ENCODE results near the gene NMRAL1. TPM values are rescaled to one million over a fixed set of nuclear protein-coding genes. Genes with fewer than 3 reads are reported as not detected.

NMRAL1 gene
- total RNA-seq, 1 donor from 2014 or later, result 24.9 TPM

GRCh38 chr16:4475880-4476788 lies 1.7 kb upstream of the NMRAL1 start, which contains the start of gene HMOX2:
Gene HMOX2, plus strand, starts transcription at chr16:4476398. Its CDS starts 29,127 bp downstream, at chr16:4505525.
- intact Hi-C loops (cut with DNase I), result no loop called here
- DNase-seq (peak; percentile 96), ATAC-seq (ENCODE audit: poor library complexity) (peak; percentile 96)

DNA sequence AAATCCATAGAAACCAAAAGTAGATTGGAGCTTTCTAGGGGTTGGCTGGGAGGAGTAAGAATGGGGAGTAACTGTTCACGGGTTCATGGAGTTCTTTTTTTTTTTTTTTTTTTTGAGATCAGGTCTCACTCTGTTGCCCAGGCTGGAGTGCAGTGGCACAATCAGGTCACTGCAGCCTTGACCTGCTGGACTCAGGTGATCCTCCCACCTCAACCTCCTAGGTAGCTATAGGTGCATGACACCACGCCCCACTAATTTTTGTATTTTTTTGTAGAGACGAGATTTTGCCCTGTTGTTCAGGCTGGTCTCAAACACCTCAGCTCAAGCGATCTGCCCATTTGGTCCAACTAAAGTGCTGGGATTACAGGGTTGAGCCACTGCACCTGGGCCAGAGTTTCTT lies 1.5 kb downstream of the NMRAL1 start:
- intact Hi-C loops (cut with DNase I), result no loop called here
- ATAC-seq (ENCODE audit: poor library complexity), result no peak
- DNase-seq, result no peak

- no peak for DNase-seq
- intact Hi-C loops (cut with DNase I), result no loop called here
- no peak for ATAC-seq (ENCODE audit: poor library complexity)
Observed at GRCh38 chr16:4471869-4472268, 2.6 kb downstream of the NMRAL1 start.

DNA sequence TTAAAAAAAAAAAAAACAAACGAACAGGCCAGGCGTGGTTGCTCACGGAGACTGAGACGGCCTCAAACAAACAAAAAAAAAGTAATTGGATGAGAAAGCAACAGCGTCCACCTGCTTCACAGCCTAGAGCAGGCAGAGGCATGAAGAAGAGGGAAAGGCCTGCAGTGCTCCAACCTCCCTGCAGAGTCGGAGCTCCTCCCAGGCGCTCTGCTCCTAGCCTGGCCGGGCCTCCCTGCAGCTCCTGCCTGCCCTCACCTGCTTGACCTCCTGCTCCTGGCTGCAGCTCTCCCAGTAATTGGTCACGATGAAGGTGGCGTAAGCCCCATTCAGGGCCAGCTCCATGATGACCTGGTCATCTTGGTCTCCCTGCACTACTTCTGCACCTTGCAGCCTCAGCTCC lies 5.5 kb downstream of the NMRAL1 start:
- no peak for ATAC-seq (ENCODE audit: poor library complexity)
- DNase-seq, result no peak
- intact Hi-C loops (cut with DNase I), result no loop called here

DNA sequence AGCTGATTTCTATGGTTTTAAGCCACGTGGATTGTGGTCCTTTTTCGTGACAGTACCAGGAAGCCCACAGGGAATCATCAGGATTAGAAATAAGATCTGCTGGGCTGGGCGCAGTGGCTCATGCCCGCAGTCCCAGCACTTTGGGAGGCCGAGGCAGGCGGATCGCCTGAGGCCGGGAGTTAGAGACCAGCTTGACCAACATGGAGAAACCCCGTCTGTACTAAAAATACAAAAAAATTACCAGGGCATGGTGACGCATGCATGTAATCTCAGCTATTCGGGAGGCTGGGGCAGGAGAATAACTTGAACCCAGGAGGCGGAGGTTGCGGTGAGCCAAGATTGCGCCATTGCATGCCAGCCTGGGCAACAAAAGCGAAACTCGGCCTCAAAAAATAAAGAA lies 6.5 kb downstream of the NMRAL1 start:
- no peak for ATAC-seq (ENCODE audit: poor library complexity)
- intact Hi-C loops (cut with DNase I), result no loop called here
- DNase-seq, result no peak

DNA sequence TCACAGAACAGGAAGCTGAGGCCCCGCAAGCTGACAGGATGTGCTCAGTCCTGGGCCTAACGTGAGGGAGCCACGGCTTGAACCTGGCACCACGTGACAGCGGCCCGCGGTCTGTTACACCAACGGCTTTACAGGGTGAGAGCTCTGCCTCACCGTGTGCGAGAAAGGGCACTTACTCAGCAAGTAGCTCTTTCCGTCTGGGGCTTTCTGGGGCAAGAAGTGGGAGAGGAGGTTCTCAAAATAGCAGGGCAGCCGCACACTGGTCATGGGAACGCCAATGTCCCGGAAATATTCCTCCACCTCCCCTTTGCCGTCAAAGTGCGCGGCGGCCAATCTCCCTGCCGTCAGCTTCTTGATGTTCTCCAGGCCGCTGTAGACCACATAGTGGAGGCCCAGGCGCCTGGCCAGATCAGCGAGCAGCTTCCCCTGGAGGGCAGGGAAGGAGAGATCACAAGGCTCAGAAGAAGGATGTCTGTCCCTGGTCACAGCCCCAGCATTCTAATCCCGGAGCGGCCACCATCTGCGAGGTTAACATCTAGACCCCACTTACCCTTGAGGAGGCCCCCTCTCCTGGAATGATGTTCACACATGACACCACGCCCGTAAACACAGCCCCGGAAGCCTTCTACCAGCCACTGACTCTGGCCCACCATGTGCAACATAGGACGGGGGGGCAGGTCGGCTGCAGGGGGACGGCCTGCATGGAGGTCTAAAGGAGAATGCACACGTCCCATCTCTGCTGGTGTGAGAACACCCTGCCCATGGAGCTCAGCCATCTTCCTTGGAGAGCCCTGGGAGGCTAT lies 8.2 kb downstream of the NMRAL1 start:
- intact Hi-C loops (cut with DNase I), result no loop called here
- ATAC-seq (ENCODE audit: poor library complexity) (peak; percentile 84), DNase-seq (peak; percentile 83)

DNA sequence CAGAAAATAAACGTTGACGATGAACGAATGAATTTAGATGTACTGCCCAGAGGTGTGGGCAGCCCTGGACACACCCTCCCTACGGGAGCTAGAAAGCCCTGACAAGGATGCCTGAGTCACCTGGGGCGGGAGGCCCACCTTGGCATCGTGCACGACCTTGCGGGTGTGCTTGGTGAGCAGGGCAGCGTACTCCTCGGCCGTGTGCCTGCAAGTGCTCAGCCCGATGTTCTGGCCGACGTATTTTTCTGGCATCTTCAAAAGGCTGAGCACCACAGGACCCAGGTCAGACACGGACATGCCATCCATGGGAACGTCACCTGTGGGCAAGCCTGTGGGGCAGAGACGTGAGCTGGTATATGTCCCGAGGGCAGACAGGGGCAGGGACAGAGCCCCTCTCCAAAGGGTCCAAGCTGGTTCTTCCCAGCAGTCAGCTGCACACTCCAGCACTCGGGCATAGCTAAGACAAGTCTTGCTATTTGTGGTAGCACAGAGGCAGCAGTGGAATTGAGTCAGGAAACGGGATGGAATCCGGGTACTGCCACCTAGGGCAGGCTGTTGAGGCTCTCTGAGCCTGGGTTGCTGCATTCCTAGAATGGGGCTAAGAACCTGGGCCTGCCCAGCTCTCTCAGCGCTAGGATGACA lies 10.8 kb downstream of the NMRAL1 start:
- DNase-seq (no peak), ATAC-seq (ENCODE audit: poor library complexity) (no peak)
- intact Hi-C loops (cut with DNase I), result no loop called here

GRCh38 chr16:4461250-4462085 lies 13.0 kb downstream of the NMRAL1 start:
- intact Hi-C loops (cut with DNase I), result no loop called here
- no peak for ATAC-seq (ENCODE audit: poor library complexity)
- DNase-seq, result no peak

DNA sequence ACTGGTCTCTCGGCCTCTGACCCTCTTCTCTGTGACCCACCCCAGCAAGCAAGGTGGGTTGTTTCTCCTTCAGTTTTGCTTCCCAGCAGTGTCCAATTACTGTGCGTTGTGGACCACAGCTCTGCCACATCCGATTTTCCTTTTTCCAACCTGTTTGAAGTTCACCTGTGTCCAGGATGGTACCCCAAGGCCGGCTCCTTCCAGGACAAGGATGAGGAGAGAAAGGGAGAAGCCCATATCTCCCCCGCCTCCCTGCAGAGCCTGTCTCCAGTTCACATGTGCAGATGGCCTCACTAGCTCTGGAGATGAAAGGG lies 13.5 kb downstream of the NMRAL1 start:
- ATAC-seq (ENCODE audit: poor library complexity) (no peak), DNase-seq (no peak)
- intact Hi-C loops (cut with DNase I), result no loop called here

- intact Hi-C loops (cut with DNase I), result no loop called here
- DNase-seq, result no peak
- no peak for ATAC-seq (ENCODE audit: poor library complexity)
Observed at GRCh38 chr16:4455951-4456350, 18.5 kb downstream of the NMRAL1 start.

DNA sequence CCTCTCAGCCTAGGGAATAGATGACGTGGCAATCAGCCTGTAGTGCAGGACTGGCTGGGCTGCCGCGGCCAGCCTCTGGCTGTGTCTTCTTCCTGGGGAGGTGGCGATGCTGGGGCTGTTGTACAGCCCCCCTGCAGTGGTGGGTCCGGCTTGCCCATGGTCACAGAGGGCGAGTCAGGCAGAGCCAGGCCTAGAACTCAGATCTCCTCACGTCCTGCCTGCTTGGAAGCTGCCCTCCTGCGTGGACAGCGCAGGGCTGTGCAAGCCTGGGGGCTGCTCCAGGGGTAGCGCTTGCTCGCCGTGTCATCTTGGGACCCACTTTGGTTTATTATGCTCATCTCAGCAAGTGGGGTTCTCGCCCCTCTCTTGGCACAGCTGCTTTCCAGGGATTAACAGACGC lies 19.3 kb downstream of the NMRAL1 start:
- intact Hi-C loops (cut with DNase I), result no loop called here
- DNase-seq (no peak), ATAC-seq (ENCODE audit: poor library complexity) (no peak)

GRCh38 chr16:4454623-4455022 lies 19.8 kb downstream of the NMRAL1 start:
- intact Hi-C loops (cut with DNase I), result no loop called here
- no peak for ATAC-seq (ENCODE audit: poor library complexity)
- DNase-seq, result no peak

GRCh38 chr16:4452674-4453073 lies 21.8 kb downstream of the NMRAL1 start:
- peak; percentile 19 for DNase-seq
- ATAC-seq (ENCODE audit: poor library complexity), result no peak

GRCh38 chr16:4450931-4451519 lies 23.4 kb downstream of the NMRAL1 start:
- DNase-seq (no peak), ATAC-seq (ENCODE audit: poor library complexity) (no peak)
- intact Hi-C loops (cut with DNase I), result no loop called here

More at GRCh38 chr16:4452674-4453073, 21.8 kb downstream of the NMRAL1 start:
- intact Hi-C loops (cut with DNase I), result no loop called here

DNA sequence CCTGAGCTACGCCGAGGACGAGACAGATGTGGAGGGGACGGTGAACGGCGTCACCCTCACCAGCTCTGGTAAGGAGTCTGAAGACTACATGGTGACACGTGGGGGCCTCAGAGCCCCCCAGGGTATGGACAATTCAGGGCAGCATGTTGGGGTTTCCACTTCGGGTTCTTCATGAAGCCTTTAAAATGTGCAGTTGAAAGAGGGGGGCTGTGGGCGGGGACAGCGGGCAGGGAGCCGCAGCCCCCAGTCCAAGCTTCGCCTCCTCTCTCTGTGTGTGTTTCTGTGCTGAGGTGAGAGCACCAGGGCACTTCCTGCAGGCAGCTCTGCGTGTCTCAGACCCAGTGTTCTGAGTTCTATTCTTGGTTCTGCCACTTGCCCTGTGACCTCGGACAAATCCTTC lies 24.0 kb downstream of the NMRAL1 start:
- ATAC-seq (ENCODE audit: poor library complexity) (no peak), DNase-seq (no peak)
- intact Hi-C loops (cut with DNase I), result no loop called here

- no peak for ATAC-seq (ENCODE audit: poor library complexity)
- intact Hi-C loops (cut with DNase I), result no loop called here
- DNase-seq, result no peak
Observed at GRCh38 chr16:4443986-4444385, 30.4 kb downstream of the NMRAL1 start.

DNA sequence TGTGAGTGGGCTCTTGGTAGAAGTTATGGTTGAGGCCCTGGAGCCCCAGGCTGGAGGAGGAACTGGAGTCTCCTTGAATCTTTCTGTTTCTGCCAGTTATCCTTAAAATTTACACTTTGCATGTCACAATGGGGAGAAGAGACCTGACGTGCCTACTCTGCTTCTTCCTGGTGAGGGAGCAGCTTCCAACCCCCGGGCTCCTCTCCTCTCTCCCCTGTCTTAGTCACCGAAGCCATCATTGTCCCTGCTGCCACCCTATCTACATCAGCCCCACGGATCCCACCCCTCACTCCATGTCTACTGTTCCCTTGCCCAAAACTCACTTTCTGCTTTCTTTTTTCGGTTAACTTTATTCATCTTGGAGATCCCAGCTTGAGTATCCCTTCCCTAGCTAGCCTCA lies 31.2 kb downstream of the NMRAL1 start:
- intact Hi-C loops (cut with DNase I), result no loop called here
- DNase-seq (no peak), ATAC-seq (ENCODE audit: poor library complexity) (no peak)

DNA sequence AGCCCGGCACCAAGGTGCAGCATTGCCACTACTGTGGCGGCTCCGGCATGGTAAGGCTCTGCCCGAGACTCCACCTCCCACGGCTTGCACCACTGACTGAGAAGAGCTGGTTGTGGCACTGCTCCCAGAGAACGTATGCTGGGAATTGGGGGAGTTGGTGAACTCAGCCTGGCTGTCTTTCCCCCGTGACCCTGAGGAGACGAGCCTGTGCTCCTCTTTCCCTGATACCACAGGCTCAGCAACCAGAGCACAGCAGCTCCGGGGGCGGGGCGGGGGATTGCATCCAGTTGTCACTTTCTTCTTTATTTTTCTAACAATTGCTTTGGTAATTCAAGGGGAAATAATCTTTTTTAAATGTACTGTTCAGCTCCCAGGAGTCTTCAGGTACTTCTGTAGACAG lies 32.1 kb downstream of the NMRAL1 start:
- no peak for ATAC-seq (ENCODE audit: poor library complexity)
- intact Hi-C loops (cut with DNase I), result no loop called here

More for the DNA sequence above, 32.1 kb downstream of the NMRAL1 start:
- DNase-seq, result no peak
